ENCODE measurements around the gene UBASH3A.

UBASH3A gene

DNA sequence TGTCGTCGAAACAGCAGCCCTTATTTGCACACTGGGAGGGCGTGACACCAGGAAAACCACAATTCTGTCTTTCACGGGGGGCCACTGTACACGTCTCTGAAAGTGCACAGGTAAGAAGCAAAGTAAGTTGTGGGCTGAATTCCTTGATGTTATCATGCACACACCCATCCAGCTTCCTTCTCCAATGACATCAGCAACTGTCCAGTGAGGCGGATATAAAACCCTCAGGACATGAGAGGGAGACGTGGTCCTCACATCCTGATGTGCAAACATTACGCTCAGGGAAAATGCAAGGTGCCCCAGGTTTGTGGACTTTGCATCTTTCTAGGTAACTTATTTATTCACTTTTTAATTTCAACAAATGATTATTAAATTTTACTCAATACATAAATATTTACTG is 40.4 kb upstream of the UBASH3A start:
- no peak overlapping the region for H3K4me3 ChIP-seq (ENCODE audit: low read depth in 1 of 2, low read length in 2 of 2)
- no peak overlapping the region for H3K27ac ChIP-seq (ENCODE audit: low read depth, low read length)
- no peaks in the 10 kb centered on the region for H3K36me3 ChIP-seq (ENCODE audit: control insufficient read depth in 1 of 2, insufficient read depth in 2 of 2, low read length in 2 of 2)
- H3K9ac ChIP-seq (ENCODE audit: low read depth in 1 of 2, low read length in 2 of 2): no peak overlapping the region
- no peaks in the 10 kb centered on the region for H3K4me1 ChIP-seq (ENCODE audit: control insufficient read depth in 1 of 2, insufficient read depth in 2 of 2, low read length in 2 of 2)
- H3K27me3 ChIP-seq (ENCODE audit: control insufficient read depth in 1 of 2, insufficient read depth in 2 of 2, low read length in 2 of 2): peaks cover 0 to 3% of the 10 kb centered on the region in 2 donors
- peaks cover 5 to 7% of the 10 kb centered on the region in 2 donors for H3K9me3 ChIP-seq (ENCODE audit: control insufficient read depth in 1 of 2, low read length in 2 of 2)

DNA sequence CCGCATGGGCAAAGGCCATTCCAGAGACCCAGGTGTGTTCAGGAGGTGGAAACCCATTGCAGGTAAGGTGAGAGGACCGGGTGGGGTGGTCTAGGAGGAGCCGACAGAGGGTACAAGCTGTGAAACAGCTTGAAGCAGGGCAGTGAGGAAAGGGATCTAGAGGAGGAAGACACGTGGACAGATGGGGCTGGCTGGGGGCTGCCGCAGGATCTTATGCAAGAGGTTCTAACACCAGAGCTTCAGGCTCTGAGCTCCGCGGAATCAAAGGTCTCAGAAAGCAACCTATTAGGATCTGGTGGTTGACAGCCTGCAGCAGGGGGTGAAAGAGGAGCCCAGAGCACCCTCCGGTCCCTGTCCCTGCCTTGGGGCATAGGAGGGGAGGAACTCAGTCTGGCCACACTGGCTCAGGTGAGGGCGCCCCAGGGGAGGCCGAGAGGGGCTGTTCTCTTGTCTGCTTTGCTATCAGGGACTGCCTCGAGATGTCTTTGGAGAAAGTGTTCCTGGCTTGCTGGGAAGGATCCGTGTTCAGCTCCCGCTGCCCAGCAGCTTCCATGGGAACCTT is 39.3 kb upstream of the UBASH3A start:
- no peaks in the 10 kb centered on the region for H3K36me3 ChIP-seq (ENCODE audit: control insufficient read depth in 1 of 2, insufficient read depth in 2 of 2, low read length in 2 of 2)
- peaks cover 5 to 7% of the 10 kb centered on the region in 2 donors for H3K9me3 ChIP-seq (ENCODE audit: control insufficient read depth in 1 of 2, low read length in 2 of 2)
- no peak overlapping the region for H3K4me3 ChIP-seq (ENCODE audit: low read depth in 1 of 2, low read length in 2 of 2)
- H3K4me1 ChIP-seq (ENCODE audit: control insufficient read depth in 1 of 2, insufficient read depth in 2 of 2, low read length in 2 of 2): no peaks in the 10 kb centered on the region
- no peaks in the 10 kb centered on the region for H3K27me3 ChIP-seq (ENCODE audit: control insufficient read depth in 1 of 2, insufficient read depth in 2 of 2, low read length in 2 of 2)
- no peak overlapping the region for H3K27ac ChIP-seq (ENCODE audit: low read depth, low read length)
- no peak overlapping the region for H3K9ac ChIP-seq (ENCODE audit: low read depth in 1 of 2, low read length in 2 of 2)

- no peaks in the 10 kb centered on the region for H3K4me1 ChIP-seq (ENCODE audit: control insufficient read depth in 1 of 2, insufficient read depth in 2 of 2, low read length in 2 of 2)
- no peaks in the 10 kb centered on the region for H3K36me3 ChIP-seq (ENCODE audit: control insufficient read depth in 1 of 2, insufficient read depth in 2 of 2, low read length in 2 of 2)
- H3K27me3 ChIP-seq (ENCODE audit: control insufficient read depth in 1 of 2, insufficient read depth in 2 of 2, low read length in 2 of 2): no peaks in the 10 kb centered on the region
- H3K27ac ChIP-seq (ENCODE audit: low read depth, low read length): no peak overlapping the region
- H3K9me3 ChIP-seq (ENCODE audit: control insufficient read depth in 1 of 2, low read length in 2 of 2): no peaks in the 10 kb centered on the region
- no peak overlapping the region for H3K4me3 ChIP-seq (ENCODE audit: low read depth in 1 of 2, low read length in 2 of 2)
- no peak overlapping the region for H3K9ac ChIP-seq (ENCODE audit: low read depth in 1 of 2, low read length in 2 of 2)
Observed at GRCh38 chr21:42365770-42366169, 37.9 kb upstream of the UBASH3A start.

DNA sequence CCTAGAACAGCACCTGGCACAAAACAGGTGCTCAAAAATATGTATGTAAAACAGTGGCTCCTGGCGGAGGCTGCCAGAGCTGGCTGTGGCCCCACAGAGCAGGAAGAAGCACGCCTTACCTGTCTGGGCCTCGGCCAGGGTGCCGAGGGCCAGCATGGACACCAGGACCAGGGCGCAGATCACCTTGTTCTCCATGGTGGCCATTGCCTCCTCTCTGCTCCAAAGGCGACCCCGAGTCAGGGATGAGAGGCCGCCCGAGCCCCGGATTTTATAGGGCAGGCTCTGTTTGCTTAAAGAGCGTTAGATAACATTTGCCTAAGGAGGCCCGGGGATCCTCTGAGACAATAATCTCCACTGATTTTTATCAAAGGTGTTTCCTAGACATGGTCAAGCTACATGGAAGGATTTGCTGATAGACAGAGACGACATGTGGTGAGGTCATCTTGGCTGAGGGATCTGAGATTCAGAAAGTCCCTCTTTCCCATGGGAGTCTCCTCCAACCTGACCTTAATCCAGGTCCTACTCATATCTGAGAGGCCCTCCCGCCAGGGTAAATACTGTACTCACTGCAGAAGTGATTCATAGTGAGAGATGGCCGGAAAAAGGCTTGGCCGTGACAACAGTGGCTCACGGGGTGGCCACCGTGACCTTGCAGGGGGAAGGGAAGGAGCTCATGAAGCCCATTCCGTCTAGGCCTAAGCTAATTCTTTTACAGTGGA is 37.3 kb upstream of the UBASH3A start, which contains the start of gene TFF1:
TFF1 (minus strand) TSS at position 244 of the 719 bp plus-strand sequence; CDS start at position 204, 40 bp downstream.
- no peaks in the 10 kb centered on the region for H3K36me3 ChIP-seq (ENCODE audit: control insufficient read depth in 1 of 2, insufficient read depth in 2 of 2, low read length in 2 of 2)
- H3K27me3 ChIP-seq (ENCODE audit: control insufficient read depth in 1 of 2, insufficient read depth in 2 of 2, low read length in 2 of 2): no peaks in the 10 kb centered on the region
- no peaks in the 10 kb centered on the region for H3K4me1 ChIP-seq (ENCODE audit: control insufficient read depth in 1 of 2, insufficient read depth in 2 of 2, low read length in 2 of 2)
- no peaks in the 10 kb centered on the region for H3K9me3 ChIP-seq (ENCODE audit: control insufficient read depth in 1 of 2, low read length in 2 of 2)
- H3K9ac ChIP-seq (ENCODE audit: low read depth in 1 of 2, low read length in 2 of 2): no peak within 1 kb of the TSS
- no peak within 1 kb of the TSS for H3K27ac ChIP-seq (ENCODE audit: low read depth, low read length)
- no peak within 1 kb of the TSS for H3K4me3 ChIP-seq (ENCODE audit: low read depth in 1 of 2, low read length in 2 of 2)

- Histone ChIP-seq H3K36me3 (ENCODE audit: control insufficient read depth in 1 of 2, insufficient read depth in 2 of 2, low read length in 2 of 2) (no peaks in the 10 kb centered on the region), H3K27me3 (ENCODE audit: control insufficient read depth in 1 of 2, insufficient read depth in 2 of 2, low read length in 2 of 2) (no peaks in the 10 kb centered on the region), H3K9ac (ENCODE audit: low read depth in 1 of 2, low read length in 2 of 2) (no peak overlapping the region), H3K27ac (ENCODE audit: low read depth, low read length) (no peak overlapping the region), H3K9me3 (ENCODE audit: control insufficient read depth in 1 of 2, low read length in 2 of 2) (no peaks in the 10 kb centered on the region), H3K4me1 (ENCODE audit: control insufficient read depth in 1 of 2, insufficient read depth in 2 of 2, low read length in 2 of 2) (no peaks in the 10 kb centered on the region), H3K4me3 (ENCODE audit: low read depth in 1 of 2, low read length in 2 of 2) (no peak overlapping the region)
Observed at GRCh38 chr21:42367367-42368165, 36.1 kb upstream of the UBASH3A start.

DNA sequence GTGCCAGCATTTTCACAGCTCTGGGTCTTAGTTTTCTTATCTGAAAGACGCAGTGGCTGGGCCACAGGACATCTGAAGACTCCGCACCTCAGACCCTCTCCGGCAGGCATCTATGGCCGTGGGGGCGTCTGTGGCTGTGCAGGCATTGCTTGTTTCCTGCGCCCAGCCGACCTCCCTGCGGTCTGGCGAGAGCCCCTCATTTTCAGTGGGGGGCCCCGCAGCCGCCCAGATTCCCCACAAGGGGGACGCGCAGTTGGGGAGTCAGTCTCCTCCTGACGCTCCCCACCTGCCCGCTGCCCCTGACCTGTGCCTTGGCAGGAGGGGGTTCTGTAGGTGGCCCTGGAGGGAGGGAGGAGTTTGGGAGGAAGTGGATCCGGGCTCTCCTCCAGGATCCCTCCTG is 33.9 kb upstream of the UBASH3A start:
- Histone ChIP-seq H3K9ac (ENCODE audit: low read depth in 1 of 2, low read length in 2 of 2) (no peak overlapping the region), H3K4me1 (ENCODE audit: control insufficient read depth in 1 of 2, insufficient read depth in 2 of 2, low read length in 2 of 2) (no peaks in the 10 kb centered on the region), H3K27ac (ENCODE audit: low read depth, low read length) (no peak overlapping the region)

DNA sequence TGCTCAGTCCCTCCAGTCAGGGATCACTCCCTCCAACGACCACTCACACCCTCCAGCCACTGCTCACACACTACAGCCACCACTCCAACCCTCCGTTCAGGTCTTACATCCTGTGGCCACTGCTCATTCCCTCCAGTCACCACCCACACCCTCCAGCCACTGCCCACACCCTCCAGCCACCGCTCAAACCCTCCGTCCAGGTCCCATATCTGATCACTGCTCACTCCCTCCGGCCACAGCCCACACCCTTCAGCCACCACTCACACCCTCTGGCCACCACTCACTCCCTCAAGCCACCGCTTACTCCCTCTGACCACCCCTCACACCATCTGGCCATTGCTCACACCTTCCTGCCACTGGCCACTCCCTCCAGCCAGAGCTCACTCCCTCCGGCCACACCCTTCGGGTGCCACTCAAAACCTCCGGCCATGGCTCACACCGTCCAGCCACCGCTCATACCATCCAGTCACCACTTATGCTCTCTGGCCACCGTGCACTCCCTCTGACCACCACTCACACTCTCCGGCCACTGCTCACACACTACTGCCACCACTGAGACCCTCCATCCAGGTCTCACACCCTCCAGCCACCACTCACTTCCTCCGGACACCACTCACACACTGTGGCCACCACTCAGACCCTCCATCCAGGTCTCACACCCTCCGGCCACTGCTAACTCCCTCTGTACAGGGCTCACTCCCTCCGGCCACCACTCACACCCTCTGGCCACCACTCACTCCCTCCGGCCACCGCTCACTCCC is 32.6 kb upstream of the UBASH3A start:
- no peak overlapping the region for H3K27ac ChIP-seq (ENCODE audit: low read depth, low read length)
- H3K4me3 ChIP-seq (ENCODE audit: low read depth in 1 of 2, low read length in 2 of 2): no peak overlapping the region
- H3K9me3 ChIP-seq (ENCODE audit: control insufficient read depth in 1 of 2, low read length in 2 of 2): no peaks in the 10 kb centered on the region
- no peaks in the 10 kb centered on the region for H3K27me3 ChIP-seq (ENCODE audit: control insufficient read depth in 1 of 2, insufficient read depth in 2 of 2, low read length in 2 of 2)
- no peak overlapping the region for H3K9ac ChIP-seq (ENCODE audit: low read depth in 1 of 2, low read length in 2 of 2)
- H3K4me1 ChIP-seq (ENCODE audit: control insufficient read depth in 1 of 2, insufficient read depth in 2 of 2, low read length in 2 of 2): peaks cover 8 to 9% of the 10 kb centered on the region in 2 donors
- H3K36me3 ChIP-seq (ENCODE audit: control insufficient read depth in 1 of 2, insufficient read depth in 2 of 2, low read length in 2 of 2): no peaks in the 10 kb centered on the region

More for the DNA sequence above, 33.9 kb upstream of the UBASH3A start:
- Histone ChIP-seq H3K4me3 (ENCODE audit: low read depth in 1 of 2, low read length in 2 of 2) (no peak overlapping the region), H3K9me3 (ENCODE audit: control insufficient read depth in 1 of 2, low read length in 2 of 2) (no peaks in the 10 kb centered on the region), H3K27me3 (ENCODE audit: control insufficient read depth in 1 of 2, insufficient read depth in 2 of 2, low read length in 2 of 2) (no peaks in the 10 kb centered on the region), H3K36me3 (ENCODE audit: control insufficient read depth in 1 of 2, insufficient read depth in 2 of 2, low read length in 2 of 2) (no peaks in the 10 kb centered on the region)

DNA sequence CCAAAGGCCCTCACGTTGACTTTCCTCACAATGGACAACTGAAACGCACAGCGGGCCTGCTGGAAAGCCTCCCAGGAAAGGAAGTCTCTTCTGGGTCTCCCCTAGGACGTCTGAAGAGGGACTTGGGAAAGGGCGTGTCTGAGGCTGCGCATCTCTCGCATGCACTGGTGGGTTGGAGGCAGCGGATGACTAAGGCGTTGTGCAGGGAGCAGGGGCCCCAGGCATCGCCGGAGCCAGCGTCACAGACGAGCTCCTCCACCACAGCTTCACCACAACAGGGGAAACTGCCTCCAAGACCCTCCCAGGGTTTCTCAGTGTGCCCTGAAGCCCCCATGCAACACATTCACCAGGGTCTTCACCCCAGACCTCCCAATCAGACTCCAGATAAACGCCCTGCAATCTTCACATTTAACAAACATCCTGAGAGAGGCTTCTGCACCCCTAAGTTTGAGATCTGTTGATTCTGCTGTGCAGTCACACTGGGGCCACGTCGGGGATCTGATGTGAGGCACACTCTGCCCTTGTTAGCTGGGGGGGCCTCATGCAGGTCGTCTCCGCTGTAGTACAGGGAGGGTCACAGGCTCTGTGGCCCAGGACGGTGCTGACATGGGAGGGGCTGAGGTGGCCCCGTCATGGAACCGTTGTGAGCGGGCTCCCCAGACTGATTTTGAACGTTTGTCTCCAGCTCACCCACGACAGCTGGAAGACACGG is 30.4 kb upstream of the UBASH3A start:
- no peaks in the 10 kb centered on the region for H3K9me3 ChIP-seq (ENCODE audit: control insufficient read depth in 1 of 2, low read length in 2 of 2)
- H3K27ac ChIP-seq (ENCODE audit: low read depth, low read length): no peak overlapping the region
- H3K36me3 ChIP-seq (ENCODE audit: control insufficient read depth in 1 of 2, insufficient read depth in 2 of 2, low read length in 2 of 2): no peaks in the 10 kb centered on the region
- no peak overlapping the region for H3K9ac ChIP-seq (ENCODE audit: low read depth in 1 of 2, low read length in 2 of 2)
- peaks cover 12 to 14% of the 10 kb centered on the region in 2 donors for H3K4me1 ChIP-seq (ENCODE audit: control insufficient read depth in 1 of 2, insufficient read depth in 2 of 2, low read length in 2 of 2)
- H3K4me3 ChIP-seq (ENCODE audit: low read depth in 1 of 2, low read length in 2 of 2): no peak overlapping the region
- no peaks in the 10 kb centered on the region for H3K27me3 ChIP-seq (ENCODE audit: control insufficient read depth in 1 of 2, insufficient read depth in 2 of 2, low read length in 2 of 2)

DNA sequence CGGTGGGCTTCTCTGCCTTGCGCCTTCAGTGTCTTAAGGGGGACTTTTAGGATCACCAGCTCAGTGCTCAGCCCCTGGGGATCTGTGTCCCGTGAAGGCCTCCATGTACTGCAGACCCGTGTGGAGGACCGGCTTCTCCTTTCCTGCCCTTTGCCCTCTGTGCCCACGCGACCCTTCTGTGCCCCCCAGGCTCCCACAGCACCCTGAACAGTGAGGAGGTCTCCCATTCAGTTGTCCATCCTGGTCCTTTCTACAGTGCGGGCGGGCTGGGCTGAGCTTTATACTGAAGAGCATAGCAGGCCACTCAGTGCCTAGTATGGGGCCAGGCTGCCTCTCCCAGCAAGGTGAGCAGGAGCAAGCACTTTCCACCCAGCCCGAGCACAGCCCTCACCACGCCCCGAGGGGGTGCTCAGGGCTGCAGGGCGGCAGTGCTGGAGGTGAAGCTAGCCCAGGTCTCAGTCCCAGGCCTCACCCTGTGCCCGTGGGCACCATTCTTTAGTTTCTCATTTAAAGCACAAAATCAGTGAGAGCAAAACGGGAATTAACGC is 29.7 kb upstream of the UBASH3A start:
- H3K27me3 ChIP-seq (ENCODE audit: control insufficient read depth in 1 of 2, insufficient read depth in 2 of 2, low read length in 2 of 2): no peaks in the 10 kb centered on the region
- H3K4me3 ChIP-seq (ENCODE audit: low read depth in 1 of 2, low read length in 2 of 2): no peak overlapping the region
- H3K36me3 ChIP-seq (ENCODE audit: control insufficient read depth in 1 of 2, insufficient read depth in 2 of 2, low read length in 2 of 2): no peaks in the 10 kb centered on the region
- no peak overlapping the region for H3K27ac ChIP-seq (ENCODE audit: low read depth, low read length)
- no peaks in the 10 kb centered on the region for H3K9me3 ChIP-seq (ENCODE audit: control insufficient read depth in 1 of 2, low read length in 2 of 2)
- H3K4me1 ChIP-seq (ENCODE audit: control insufficient read depth in 1 of 2, insufficient read depth in 2 of 2, low read length in 2 of 2): peaks cover 12 to 14% of the 10 kb centered on the region in 2 donors
- H3K9ac ChIP-seq (ENCODE audit: low read depth in 1 of 2, low read length in 2 of 2): no peak overlapping the region

All from duodenal mucosa (tissue), 2 donors.